ENCODE measurements around the gene GKN2. TPM values are rescaled to one million over a fixed set of nuclear protein-coding genes. Genes with fewer than 3 reads are reported as not detected.

GKN2 gene
- total and polyA plus RNA-seq, 4 donors: 3.4 to 429 (median 102) TPM

DNA sequence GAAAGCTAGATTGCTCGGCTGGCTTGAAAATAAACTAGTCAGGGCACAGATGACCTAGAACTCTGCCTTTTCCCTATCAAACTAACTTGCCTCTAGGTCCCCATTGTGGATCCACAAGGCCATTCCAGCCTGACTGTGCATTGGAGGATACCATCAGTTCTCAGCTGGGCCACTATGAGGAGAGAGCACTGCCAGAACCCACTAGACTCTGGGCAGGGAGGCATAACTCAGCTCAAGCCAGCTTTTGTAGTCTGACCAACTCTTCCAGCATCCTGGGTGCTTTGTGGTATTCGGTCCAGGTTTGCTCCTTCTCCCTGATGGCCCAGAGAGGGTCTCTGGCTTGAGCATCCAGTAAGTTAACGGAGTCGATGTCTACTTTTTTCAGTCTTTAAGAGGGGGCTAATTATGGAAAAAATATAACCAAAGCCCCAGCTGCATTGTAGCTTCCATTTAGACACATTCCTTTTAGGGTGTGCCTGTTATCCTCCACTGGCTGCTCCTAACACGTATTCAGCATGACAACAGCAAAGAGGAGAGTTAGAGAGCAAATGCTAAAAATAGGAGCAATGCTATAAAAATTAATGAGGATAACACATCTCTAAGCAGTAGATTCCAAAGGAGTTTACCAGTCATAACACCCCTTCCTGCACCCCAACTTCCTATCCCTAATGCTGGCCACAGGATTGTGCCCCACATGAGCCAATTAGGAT, 15.2 kb downstream of the GKN2 start:
- Histone ChIP-seq H3K4me3 (no peak overlapping the region), H3K27me3 (ENCODE audit: control insufficient read depth in 3 of 3, insufficient read depth in 3 of 3, low read length in 2 of 3) (no peaks in the 10 kb centered on the region), H3K36me3 (ENCODE audit: control insufficient read depth in 4 of 4, insufficient read depth in 4 of 4, low read length in 4 of 4) (no peaks in the 10 kb centered on the region), H3K27ac (ENCODE audit: low read depth in 1 of 2, low read length in 1 of 2) (no peak overlapping the region), H3K4me1 (ENCODE audit: control insufficient read depth in 5 of 5, insufficient read depth in 5 of 5, low read length in 5 of 5) (peaks cover 0 to 8% (median under 1%) of the 10 kb centered on the region in 5 donors), H3K9me3 (ENCODE audit: control insufficient read depth in 4 of 4, insufficient read depth in 3 of 4, low read length in 3 of 4) (no peaks in the 10 kb centered on the region), H3K9ac (ENCODE audit: insufficient read depth in 1 of 2, low read length in 2 of 2) (no peak overlapping the region)
- ATAC-seq (ENCODE audit: insufficient read depth, low FRiP score) (no peak), DNase-seq (no peak)
- TF ChIP-seq, protein P1, sequence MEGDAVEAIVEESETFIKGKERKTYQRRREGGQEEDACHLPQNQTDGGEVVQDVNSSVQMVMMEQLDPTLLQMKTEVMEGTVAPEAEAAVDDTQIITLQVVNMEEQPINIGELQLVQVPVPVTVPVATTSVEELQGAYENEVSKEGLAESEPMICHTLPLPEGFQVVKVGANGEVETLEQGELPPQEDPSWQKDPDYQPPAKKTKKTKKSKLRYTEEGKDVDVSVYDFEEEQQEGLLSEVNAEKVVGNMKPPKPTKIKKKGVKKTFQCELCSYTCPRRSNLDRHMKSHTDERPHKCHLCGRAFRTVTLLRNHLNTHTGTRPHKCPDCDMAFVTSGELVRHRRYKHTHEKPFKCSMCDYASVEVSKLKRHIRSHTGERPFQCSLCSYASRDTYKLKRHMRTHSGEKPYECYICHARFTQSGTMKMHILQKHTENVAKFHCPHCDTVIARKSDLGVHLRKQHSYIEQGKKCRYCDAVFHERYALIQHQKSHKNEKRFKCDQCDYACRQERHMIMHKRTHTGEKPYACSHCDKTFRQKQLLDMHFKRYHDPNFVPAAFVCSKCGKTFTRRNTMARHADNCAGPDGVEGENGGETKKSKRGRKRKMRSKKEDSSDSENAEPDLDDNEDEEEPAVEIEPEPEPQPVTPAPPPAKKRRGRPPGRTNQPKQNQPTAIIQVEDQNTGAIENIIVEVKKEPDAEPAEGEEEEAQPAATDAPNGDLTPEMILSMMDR (IDR thresholded peaks at IDR 0.05; ENCODE audit: control extremely low read depth, extremely low read depth): no peak
- WGBS, 2 donors: 89 to 91% methylated on average over 5 of the region's 5 CpGs

DNA sequence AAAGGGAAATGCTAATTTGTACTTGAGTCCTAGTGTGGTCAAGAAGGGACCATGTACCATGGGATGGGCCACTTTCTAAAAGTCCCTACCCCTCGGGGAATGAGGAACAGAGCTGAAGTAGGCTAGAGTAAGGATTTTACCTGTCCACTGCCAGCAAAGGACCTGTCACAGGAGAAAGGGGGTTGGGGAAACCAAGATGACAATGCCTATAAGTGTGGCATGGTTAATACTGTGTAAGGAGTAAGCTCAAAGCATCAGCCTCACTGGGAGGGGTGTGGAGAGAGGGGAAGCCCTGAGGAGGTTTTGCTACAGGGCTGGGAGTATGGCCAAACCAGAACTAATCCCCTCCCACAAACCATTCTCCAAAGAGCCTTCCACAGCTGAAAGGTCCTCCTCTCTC, 15.8 kb downstream of the GKN2 start:
- DNase-seq (peak in 1 of 3 donors; percentile 21), ATAC-seq (ENCODE audit: insufficient read depth, low FRiP score) (no peak)
- no peak overlapping the region for H3K27ac ChIP-seq (ENCODE audit: low read depth in 1 of 2, low read length in 1 of 2)
- no peak overlapping the region for H3K9ac ChIP-seq (ENCODE audit: insufficient read depth in 1 of 2, low read length in 2 of 2)
- H3K27me3 ChIP-seq (ENCODE audit: control insufficient read depth in 3 of 3, insufficient read depth in 3 of 3, low read length in 2 of 3): no peaks in the 10 kb centered on the region
- WGBS, 2 donors: 51 to 64% methylated on average over 1 of the region's 1 CpG
- TF ChIP-seq, protein P1 (IDR thresholded peaks at IDR 0.05; ENCODE audit: control extremely low read depth, extremely low read depth): no peak
- no peak overlapping the region for H3K4me3 ChIP-seq
- H3K9me3 ChIP-seq (ENCODE audit: control insufficient read depth in 4 of 4, insufficient read depth in 3 of 4, low read length in 3 of 4): no peaks in the 10 kb centered on the region
- no peaks in the 10 kb centered on the region for H3K36me3 ChIP-seq (ENCODE audit: control insufficient read depth in 4 of 4, insufficient read depth in 4 of 4, low read length in 4 of 4)
- peaks cover 0 to 15% (median 2%) of the 10 kb centered on the region in 5 donors for H3K4me1 ChIP-seq (ENCODE audit: control insufficient read depth in 5 of 5, insufficient read depth in 5 of 5, low read length in 5 of 5)

DNA sequence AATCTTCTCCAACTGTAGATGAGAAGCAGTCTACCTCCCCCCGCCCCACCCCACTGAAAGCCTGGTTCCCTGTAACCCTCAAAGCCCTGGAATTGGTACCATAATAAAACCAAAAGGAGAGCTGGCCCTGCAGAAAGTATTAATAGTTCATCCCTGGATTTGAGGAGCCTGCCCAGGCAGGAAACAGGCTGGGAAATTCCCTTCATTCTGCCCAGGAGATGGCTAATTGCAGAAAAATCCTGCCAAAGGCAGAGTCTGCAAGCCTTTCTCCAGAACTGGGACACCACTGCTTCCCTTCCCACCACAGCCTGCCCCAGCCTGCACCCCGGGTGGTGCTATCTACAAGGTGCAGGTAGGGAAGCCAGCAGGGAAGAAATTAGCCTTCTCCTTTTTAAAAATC, 16.3 kb downstream of the GKN2 start:
- Histone ChIP-seq H3K4me1 (ENCODE audit: control insufficient read depth in 5 of 5, insufficient read depth in 5 of 5, low read length in 5 of 5) (peaks cover 0 to 19% (median 2%) of the 10 kb centered on the region in 5 donors), H3K9me3 (ENCODE audit: control insufficient read depth in 4 of 4, insufficient read depth in 3 of 4, low read length in 3 of 4) (no peaks in the 10 kb centered on the region), H3K27me3 (ENCODE audit: control insufficient read depth in 3 of 3, insufficient read depth in 3 of 3, low read length in 2 of 3) (no peaks in the 10 kb centered on the region), H3K4me3 (no peak overlapping the region), H3K9ac (ENCODE audit: insufficient read depth in 1 of 2, low read length in 2 of 2) (no peak overlapping the region), H3K36me3 (ENCODE audit: control insufficient read depth in 4 of 4, insufficient read depth in 4 of 4, low read length in 4 of 4) (no peaks in the 10 kb centered on the region), H3K27ac (ENCODE audit: low read depth in 1 of 2, low read length in 1 of 2) (no peak overlapping the region)
- 64 to 70% methylated on average over 2 of the region's 2 CpGs for WGBS, 2 donors
- DNase-seq (no peak), ATAC-seq (ENCODE audit: insufficient read depth, low FRiP score) (no peak)
- TF ChIP-seq, protein P1 (IDR thresholded peaks at IDR 0.05; ENCODE audit: control extremely low read depth, extremely low read depth): no peak

All from lung (tissue), 12 donors.